WI38 (cell line): ENCODE results near the gene DGKG.

Experiments
- H3K4me3 ChIP-seq: 2 replicates; pipeline ENCODE4 v1.5.1; 2011; ENCODE audit warnings: low read depth, mild to moderate bottlenecking, control low read depth, low read length
- TF ChIP-seq, protein P1 (sequence below): IDR thresholded peaks from 2 replicates; pipeline ENCODE4 v1.5.1; 2012; ENCODE audit warnings: low read depth, mild to moderate bottlenecking, control low read depth, low read length

DGKG gene

DNA sequence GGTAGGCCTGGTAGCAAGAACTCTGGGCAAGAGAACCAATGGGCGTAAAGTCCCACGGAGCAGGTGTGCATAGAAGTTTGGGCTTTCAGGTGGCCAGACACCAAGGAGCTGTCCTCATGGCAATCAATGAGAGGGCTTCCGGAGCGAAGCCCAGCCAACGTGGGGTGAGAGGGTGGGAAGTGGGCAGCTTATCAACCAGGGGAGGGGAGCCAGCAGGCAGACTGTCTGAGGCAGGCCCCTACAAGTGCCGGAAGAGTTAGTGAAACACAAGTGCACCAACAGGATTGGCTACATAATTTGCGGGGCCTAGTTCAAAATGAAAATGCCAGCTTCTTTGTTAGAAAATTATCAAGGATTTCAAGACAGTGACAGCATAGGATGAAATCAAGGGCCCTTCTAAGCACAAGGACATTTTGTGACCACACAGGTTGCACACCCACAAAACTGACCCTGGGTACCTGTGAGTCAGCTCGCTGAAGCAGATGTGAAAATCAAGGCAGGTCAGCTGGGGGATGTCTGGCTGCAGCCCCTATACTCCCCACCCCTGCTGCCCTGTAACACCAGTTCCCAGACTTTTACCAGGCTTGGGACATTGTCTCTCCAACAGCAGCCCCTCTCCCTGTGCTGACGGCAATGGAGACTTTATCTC is 151.1 kb downstream of the DGKG start:
- TF ChIP-seq, protein P1, sequence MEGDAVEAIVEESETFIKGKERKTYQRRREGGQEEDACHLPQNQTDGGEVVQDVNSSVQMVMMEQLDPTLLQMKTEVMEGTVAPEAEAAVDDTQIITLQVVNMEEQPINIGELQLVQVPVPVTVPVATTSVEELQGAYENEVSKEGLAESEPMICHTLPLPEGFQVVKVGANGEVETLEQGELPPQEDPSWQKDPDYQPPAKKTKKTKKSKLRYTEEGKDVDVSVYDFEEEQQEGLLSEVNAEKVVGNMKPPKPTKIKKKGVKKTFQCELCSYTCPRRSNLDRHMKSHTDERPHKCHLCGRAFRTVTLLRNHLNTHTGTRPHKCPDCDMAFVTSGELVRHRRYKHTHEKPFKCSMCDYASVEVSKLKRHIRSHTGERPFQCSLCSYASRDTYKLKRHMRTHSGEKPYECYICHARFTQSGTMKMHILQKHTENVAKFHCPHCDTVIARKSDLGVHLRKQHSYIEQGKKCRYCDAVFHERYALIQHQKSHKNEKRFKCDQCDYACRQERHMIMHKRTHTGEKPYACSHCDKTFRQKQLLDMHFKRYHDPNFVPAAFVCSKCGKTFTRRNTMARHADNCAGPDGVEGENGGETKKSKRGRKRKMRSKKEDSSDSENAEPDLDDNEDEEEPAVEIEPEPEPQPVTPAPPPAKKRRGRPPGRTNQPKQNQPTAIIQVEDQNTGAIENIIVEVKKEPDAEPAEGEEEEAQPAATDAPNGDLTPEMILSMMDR: no peak
- no peak overlapping the region for H3K4me3 ChIP-seq

DNA sequence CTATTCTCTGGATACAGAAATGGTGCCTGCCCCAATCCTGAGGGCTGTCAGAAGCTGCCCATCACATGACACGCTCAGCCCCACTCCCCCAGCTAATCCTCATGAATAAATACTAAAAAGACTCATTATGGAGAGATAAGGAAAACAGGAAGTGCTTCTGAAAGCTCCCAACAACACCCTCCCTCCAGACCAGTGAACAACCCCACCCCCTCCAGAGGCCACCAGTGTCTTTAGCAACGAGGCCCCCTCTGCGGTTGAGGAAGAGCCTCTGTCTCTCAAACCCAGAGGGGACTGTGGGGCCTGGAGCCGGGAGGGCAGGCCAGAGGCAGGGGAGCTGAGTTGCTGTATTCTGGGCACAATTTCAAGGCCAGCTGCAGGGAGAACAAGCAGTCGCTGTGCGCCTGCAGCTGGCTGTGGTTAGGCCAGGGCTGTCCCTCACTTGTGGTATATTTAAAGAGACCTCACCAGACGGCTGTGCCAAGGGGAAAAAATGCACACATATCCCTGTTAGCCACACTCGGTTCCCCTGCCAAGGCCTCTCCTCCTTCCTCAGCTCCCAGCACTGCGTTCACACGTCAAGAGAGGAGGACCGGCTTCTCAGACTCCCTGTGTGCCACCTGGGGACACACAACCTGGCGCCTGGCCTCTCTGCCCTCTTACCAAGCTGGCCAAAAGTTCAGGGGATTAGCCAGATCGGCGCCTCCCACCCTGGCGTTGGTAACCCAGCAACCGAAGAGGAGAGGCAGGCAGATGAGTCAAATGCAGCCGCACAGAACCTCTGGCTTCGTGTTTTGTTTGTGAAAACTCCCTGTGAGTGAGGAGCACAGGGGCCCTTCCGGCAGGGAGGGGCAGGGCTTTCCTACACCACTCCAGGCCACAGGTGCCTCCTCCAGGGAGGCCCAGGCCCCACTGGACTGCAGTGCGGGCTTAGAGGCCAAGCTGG is 152.0 kb downstream of the DGKG start:
- TF ChIP-seq, protein P1: no peak
- no peak overlapping the region for H3K4me3 ChIP-seq

DNA sequence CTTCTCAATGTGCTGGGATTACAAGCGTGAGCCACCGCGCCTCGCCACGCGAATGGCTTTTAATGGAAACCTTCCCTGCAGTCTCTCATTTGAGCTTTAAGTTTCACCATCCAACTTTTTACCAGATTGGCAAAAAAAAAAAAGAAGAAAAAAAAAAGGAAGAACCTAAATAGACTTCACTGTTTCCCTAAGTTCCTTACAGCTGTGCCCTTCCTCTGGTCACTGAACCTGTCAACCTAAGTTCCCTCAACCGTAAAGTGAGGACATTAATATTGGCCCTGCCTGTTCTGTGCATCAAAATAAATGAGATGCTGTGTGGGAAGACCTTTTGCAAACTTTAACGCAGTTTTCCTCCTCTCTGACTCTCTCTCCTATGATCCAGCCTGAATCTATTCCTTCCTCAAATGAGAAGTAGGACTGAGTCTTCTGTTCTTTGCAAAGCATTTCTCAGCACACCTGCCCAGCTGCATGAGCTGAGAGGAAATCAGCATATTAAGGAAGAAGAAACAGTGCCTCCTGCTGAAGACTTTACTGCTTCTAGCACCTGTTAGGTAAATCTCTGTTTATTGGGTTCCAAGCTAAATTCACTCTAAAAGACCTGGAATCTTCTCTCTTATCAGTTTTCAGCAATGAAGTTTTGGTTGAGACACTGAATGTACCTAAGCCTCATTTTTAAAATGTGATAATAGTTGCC is 153.6 kb downstream of the DGKG start:
- TF ChIP-seq, protein P1: no peak

GRCh38 chr3:186207515-186207914 is 154.5 kb downstream of the DGKG start:
- TF ChIP-seq, protein P1: no peak
- no peak overlapping the region for H3K4me3 ChIP-seq

More for the DNA sequence above, 153.6 kb downstream of the DGKG start:
- H3K4me3 ChIP-seq: no peak overlapping the region

DNA sequence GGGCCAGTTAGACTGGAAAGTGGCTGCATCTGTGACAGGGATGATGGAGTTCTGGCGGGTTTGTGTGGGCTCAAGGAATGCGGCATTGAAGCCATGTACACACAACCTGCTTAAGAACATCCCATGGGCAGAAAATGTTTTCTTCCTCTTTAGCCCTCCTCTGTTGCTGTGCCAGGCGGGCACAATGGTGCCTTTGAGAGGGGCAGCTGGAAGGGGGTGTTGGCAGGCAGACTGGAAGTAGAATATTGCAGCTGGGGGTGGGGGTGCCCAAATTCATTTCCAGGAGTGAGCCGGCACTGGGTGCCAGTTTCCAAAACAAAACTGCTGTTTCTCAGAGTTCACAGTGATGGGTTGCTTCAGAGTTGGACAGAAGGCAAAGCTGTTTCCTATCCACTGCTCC is 161.3 kb downstream of the DGKG start:
- TF ChIP-seq, protein P1: no peak
- H3K4me3 ChIP-seq: no peak overlapping the region

- TF ChIP-seq, protein P1: no peak
- H3K4me3 ChIP-seq: no peak overlapping the region
These were observed 163.6 kb downstream of the DGKG start for GRCh38 chr3:186198442-186198841.
